OCI-LY1 (cell line): Measurements from ENCODE around the gene CHMP6.

ENCODE experiments used
- H2AFZ ChIP-seq: fragments of 200-600 bp; sonication (generic), shearing (Covaris generic); 2 replicates; pipeline ENCODE4 v1.6.0; 2014; ENCODE audit warnings: antibody characterized with exemption, mild to moderate bottlenecking, low read length
- H3F3A ChIP-seq: fragments of 200-600 bp; sonication (generic), shearing (Covaris generic); 2 replicates; pipeline ENCODE4 v1.6.0; 2014; ENCODE audit warnings: mild to moderate bottlenecking, antibody characterized with exemption, low read length, moderate library complexity; ENCODE audit not compliant: insufficient read depth
- H3K27ac ChIP-seq: fragments of 200-600 bp; sonication (generic); 2 replicates; pipeline ENCODE4 v1.5.1; 2014; ENCODE audit warnings: low read length, mixed run types, mild to moderate bottlenecking, low read depth; ENCODE audit not compliant: poor library complexity, severe bottlenecking
- H3K27me3 ChIP-seq: fragments of 200-600 bp; sonication (generic); 2 replicates; pipeline ENCODE4 v1.6.0; 2014; ENCODE audit warnings: antibody characterized with exemption, mild to moderate bottlenecking, low read length, moderate library complexity; ENCODE audit not compliant: insufficient read depth
- H3K36me3 ChIP-seq: fragments of 200-600 bp; sonication (generic); 2 replicates; pipeline ENCODE4 v1.6.1; 2014; ENCODE audit warnings: mild to moderate bottlenecking, antibody characterized with exemption, low read length, moderate library complexity, mixed read lengths; ENCODE audit not compliant: insufficient read depth
- H3K4me1 ChIP-seq: fragments of 200-600 bp; sonication (generic); 2 replicates; pipeline ENCODE4 v1.5.1; 2014; ENCODE audit warnings: mild to moderate bottlenecking, low read length, moderate library complexity; ENCODE audit not compliant: insufficient read depth, severe bottlenecking
- H3K4me2 ChIP-seq: fragments of 200-600 bp; sonication (generic), shearing (Covaris generic); 2 replicates; pipeline ENCODE4 v1.6.1; 2014; ENCODE audit warnings: low read length
- H3K4me3 ChIP-seq: fragments of 200-600 bp; sonication (generic); 2 replicates; pipeline ENCODE4 v1.5.1; 2014; ENCODE audit warnings: low read length, low read depth, mild to moderate bottlenecking, mixed read lengths; ENCODE audit not compliant: poor library complexity, severe bottlenecking
- H3K79me2 ChIP-seq: fragments of 200-600 bp; shearing (Covaris generic); 2 replicates; pipeline ENCODE4 v1.6.1; 2016; ENCODE audit warnings: mixed run types, low read length, mixed read lengths; ENCODE audit not compliant: insufficient read depth
- H3K9ac ChIP-seq: fragments of 200-600 bp; sonication (generic), shearing (Covaris generic); 2 replicates; pipeline ENCODE4 v1.6.1; 2014; ENCODE audit warnings: mild to moderate bottlenecking, low read length, mixed read lengths
- H3K9me2 ChIP-seq: fragments of 200-600 bp; sonication (generic), shearing (Covaris generic); 2 replicates; pipeline ENCODE4 v1.6.1; 2014; ENCODE audit warnings: low read depth, mild to moderate bottlenecking, low read length, mixed read lengths
- H3K9me3 ChIP-seq: fragments of 200-600 bp; shearing (Covaris generic); 2 replicates; pipeline ENCODE4 v1.6.1; 2014; ENCODE audit warnings: low read length, mixed read lengths
- H4K20me1 ChIP-seq: fragments of 200-600 bp; sonication (generic), shearing (Covaris generic); 2 replicates; pipeline ENCODE4 v1.6.0; 2016; ENCODE audit warnings: mild to moderate bottlenecking, low read length; ENCODE audit not compliant: insufficient read depth
- CTCF ChIP-seq: fragments of 200-600 bp; sonication (generic), shearing (Covaris generic); IDR thresholded peaks from 2 replicates; pipeline ENCODE4 v1.5.1; 2017; ENCODE audit warnings: mild to moderate bottlenecking, antibody characterized with exemption, low read length, moderate library complexity, mixed read lengths
- EZH2 ChIP-seq: fragments of 200-600 bp; sonication (generic), shearing (Covaris generic); IDR thresholded peaks from 2 replicates; pipeline ENCODE4 v1.8.0; 2017; ENCODE audit warnings: borderline replicate concordance, mixed run types, mild to moderate bottlenecking, antibody characterized with exemption, low read length, moderate library complexity, mixed read lengths

CHMP6 gene

GRCh38 chr17:80946449-80946848 is 45.2 kb upstream of the CHMP6 start:
- TF ChIP-seq CTCF: no peak
- no peak for TF ChIP-seq EZH2
- peaks cover 97% of the 10 kb centered on the region for H3K36me3 ChIP-seq
- H3K4me3 ChIP-seq: no peak overlapping the region
- no peak overlapping the region for H3K27ac ChIP-seq
- H4K20me1 ChIP-seq: no peaks in the 10 kb centered on the region
- no peaks in the 10 kb centered on the region for H3K9me3 ChIP-seq
- H3K9me2 ChIP-seq: no peaks in the 10 kb centered on the region
- no peak overlapping the region for H2AFZ ChIP-seq
- H3K4me1 ChIP-seq: no peaks in the 10 kb centered on the region
- H3K9ac ChIP-seq: no peak overlapping the region
- H3K27me3 ChIP-seq: no peaks in the 10 kb centered on the region
- H3K79me2 ChIP-seq: no peaks in the 10 kb centered on the region
- no peaks in the 10 kb centered on the region for H3F3A ChIP-seq
- H3K4me2 ChIP-seq: no peak overlapping the region

GRCh38 chr17:80947200-80947940 is 44.3 kb upstream of the CHMP6 start:
- H4K20me1 ChIP-seq: no peaks in the 10 kb centered on the region

GRCh38 chr17:80948019-80948975 is 43.3 kb upstream of the CHMP6 start:
- Histone ChIP-seq H3F3A (no peaks in the 10 kb centered on the region), H3K4me2 (no peak overlapping the region), H2AFZ (no peak overlapping the region), H3K27ac (no peak overlapping the region), H3K9me2 (no peaks in the 10 kb centered on the region), H3K4me3 (no peak overlapping the region), H3K27me3 (no peaks in the 10 kb centered on the region), H4K20me1 (no peaks in the 10 kb centered on the region), H3K79me2 (no peaks in the 10 kb centered on the region), H3K36me3 (peaks cover 93% of the 10 kb centered on the region), H3K9ac (no peak overlapping the region), H3K9me3 (no peaks in the 10 kb centered on the region), H3K4me1 (no peaks in the 10 kb centered on the region)
- no peak for TF ChIP-seq CTCF
- TF ChIP-seq EZH2: no peak

More at GRCh38 chr17:80947200-80947940, 44.3 kb upstream of the CHMP6 start:
- H3K4me3 ChIP-seq: no peak overlapping the region
- H3K9me2 ChIP-seq: no peaks in the 10 kb centered on the region
- H3K27me3 ChIP-seq: no peaks in the 10 kb centered on the region
- no peaks in the 10 kb centered on the region for H3K9me3 ChIP-seq
- H2AFZ ChIP-seq: no peak overlapping the region
- H3K79me2 ChIP-seq: no peaks in the 10 kb centered on the region
- H3K36me3 ChIP-seq: peaks cover 97% of the 10 kb centered on the region
- no peak overlapping the region for H3K9ac ChIP-seq
- no peaks in the 10 kb centered on the region for H3F3A ChIP-seq
- H3K4me2 ChIP-seq: no peak overlapping the region
- H3K4me1 ChIP-seq: no peaks in the 10 kb centered on the region
- no peak for TF ChIP-seq CTCF
- no peak for TF ChIP-seq EZH2
- H3K27ac ChIP-seq: no peak overlapping the region
